RWPE2 (cell line): Measurements from ENCODE around the gene ZC3HAV1L.

ENCODE experiments used
- ATAC-seq: fragments of 200-7000 bp; cut with Tn5 transposase; 3 replicates; pipeline ENCODE4 v1.9.1; 2021; ENCODE audit warnings: low read depth
- DNase-seq: peaks from one replicate; pipeline ENCODE4 v3.0.0-alpha.2; 2020; ENCODE audit warnings: low spot score
- H3K27ac ChIP-seq: fragments of 450-650 bp; 2 replicates; pipeline ENCODE4 v1.5.1; 2017; ENCODE audit warnings: mild to moderate bottlenecking; ENCODE audit not compliant: poor library complexity, severe bottlenecking
- H3K27me3 ChIP-seq: fragments of 250-450 bp; sonication (Bioruptor Pico); 2 replicates; pipeline ENCODE4 v1.5.1; 2021; ENCODE audit warnings: mild to moderate bottlenecking, moderate library complexity; ENCODE audit not compliant: insufficient read depth, poor library complexity, severe bottlenecking
- H3K36me3 ChIP-seq: fragments of 250-450 bp; sonication (Bioruptor Pico); 2 replicates; pipeline ENCODE4 v1.5.1; 2020; ENCODE audit warnings: low read depth, mild to moderate bottlenecking, moderate library complexity
- H3K4me1 ChIP-seq: fragments of 250-450 bp; sonication (Bioruptor Pico); 2 replicates; pipeline ENCODE4 v1.5.1; 2021; ENCODE audit warnings: mild to moderate bottlenecking, moderate library complexity; ENCODE audit not compliant: insufficient read depth, poor library complexity, severe bottlenecking
- H3K4me3 ChIP-seq: fragments of 250-450 bp; sonication (Bioruptor Pico); 2 replicates; pipeline ENCODE4 v1.5.1; 2021; ENCODE audit warnings: mild to moderate bottlenecking, moderate library complexity; ENCODE audit not compliant: severe bottlenecking
- H3K9me3 ChIP-seq: fragments of 250-450 bp; sonication (Bioruptor Pico); 2 replicates; pipeline ENCODE4 v1.5.1; 2021; ENCODE audit warnings: mild to moderate bottlenecking, moderate library complexity; ENCODE audit not compliant: severe bottlenecking
- TF ChIP-seq, protein P1 (sequence below): fragments of 450-650 bp; IDR thresholded peaks from one replicate; pipeline ENCODE4 v1.5.1; 2017; ENCODE audit warnings: mild to moderate bottlenecking, moderate library complexity; ENCODE audit not compliant: poor library complexity, severe bottlenecking

The ZC3HAV1L gene

GRCh38 chr7:139072796-139073195 lies 37.0 kb upstream of the ZC3HAV1L start:
- peaks cover 90% of the 10 kb centered on the region for H3K36me3 ChIP-seq
- no peaks in the 10 kb centered on the region for H3K27me3 ChIP-seq
- TF ChIP-seq, protein P1, sequence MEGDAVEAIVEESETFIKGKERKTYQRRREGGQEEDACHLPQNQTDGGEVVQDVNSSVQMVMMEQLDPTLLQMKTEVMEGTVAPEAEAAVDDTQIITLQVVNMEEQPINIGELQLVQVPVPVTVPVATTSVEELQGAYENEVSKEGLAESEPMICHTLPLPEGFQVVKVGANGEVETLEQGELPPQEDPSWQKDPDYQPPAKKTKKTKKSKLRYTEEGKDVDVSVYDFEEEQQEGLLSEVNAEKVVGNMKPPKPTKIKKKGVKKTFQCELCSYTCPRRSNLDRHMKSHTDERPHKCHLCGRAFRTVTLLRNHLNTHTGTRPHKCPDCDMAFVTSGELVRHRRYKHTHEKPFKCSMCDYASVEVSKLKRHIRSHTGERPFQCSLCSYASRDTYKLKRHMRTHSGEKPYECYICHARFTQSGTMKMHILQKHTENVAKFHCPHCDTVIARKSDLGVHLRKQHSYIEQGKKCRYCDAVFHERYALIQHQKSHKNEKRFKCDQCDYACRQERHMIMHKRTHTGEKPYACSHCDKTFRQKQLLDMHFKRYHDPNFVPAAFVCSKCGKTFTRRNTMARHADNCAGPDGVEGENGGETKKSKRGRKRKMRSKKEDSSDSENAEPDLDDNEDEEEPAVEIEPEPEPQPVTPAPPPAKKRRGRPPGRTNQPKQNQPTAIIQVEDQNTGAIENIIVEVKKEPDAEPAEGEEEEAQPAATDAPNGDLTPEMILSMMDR = no peak
- DNase-seq = no peak
- H3K27ac ChIP-seq = no peak overlapping the region
- no peak overlapping the region for H3K4me3 ChIP-seq
- H3K4me1 ChIP-seq = no peaks in the 10 kb centered on the region
- no peak for ATAC-seq
- no peaks in the 10 kb centered on the region for H3K9me3 ChIP-seq

GRCh38 chr7:139071680-139072079 lies 35.8 kb upstream of the ZC3HAV1L start:
- Histone ChIP-seq H3K27ac (no peak overlapping the region), H3K36me3 (peaks cover 90% of the 10 kb centered on the region)

DNA sequence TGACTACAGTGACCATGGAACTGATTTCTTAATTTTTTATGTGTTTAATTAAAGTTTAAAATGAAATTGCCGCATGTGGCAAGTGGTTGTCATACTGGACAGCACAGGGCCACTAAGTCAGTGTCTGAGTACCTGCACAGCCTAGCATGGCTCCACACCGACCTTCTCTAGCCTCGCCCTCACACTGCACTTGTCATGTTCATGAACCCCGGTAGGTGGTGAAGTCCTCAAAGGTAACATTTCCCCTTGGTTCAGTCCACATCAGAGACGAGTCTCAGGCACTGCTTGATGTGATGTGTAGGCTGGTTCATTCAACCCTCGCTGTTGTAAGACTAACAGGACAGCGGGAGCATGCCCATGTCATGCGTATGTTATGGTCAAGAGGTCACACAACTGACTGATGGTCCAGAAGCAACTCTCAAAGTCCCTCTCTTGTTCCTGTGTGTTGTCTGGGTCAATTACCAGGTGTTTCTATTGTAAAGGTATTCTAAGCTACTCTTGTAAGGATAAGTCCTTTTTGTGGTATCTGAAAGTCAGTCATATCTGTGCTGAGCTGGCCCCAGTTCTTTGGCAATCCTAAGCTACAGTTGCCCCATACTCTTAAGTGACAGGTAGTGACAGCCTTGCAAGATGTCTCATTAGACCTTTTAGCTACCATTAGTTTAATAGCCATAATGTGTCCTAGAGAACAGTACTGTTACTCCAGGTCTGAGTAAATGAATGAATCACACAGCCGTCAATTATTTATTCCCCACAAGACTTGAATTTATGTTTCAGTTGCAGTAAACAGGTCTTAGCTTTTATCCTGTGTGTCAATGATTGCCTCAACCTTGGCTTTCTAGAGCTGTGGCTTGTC lies 32.9 kb upstream of the ZC3HAV1L start:
- TF ChIP-seq, protein P1 = no peak
- ATAC-seq (no peak), DNase-seq (no peak)
- peaks cover 90% of the 10 kb centered on the region for H3K36me3 ChIP-seq
- H3K9me3 ChIP-seq = no peaks in the 10 kb centered on the region
- no peaks in the 10 kb centered on the region for H3K4me1 ChIP-seq
- no peak overlapping the region for H3K27ac ChIP-seq
- no peak overlapping the region for H3K4me3 ChIP-seq
- no peaks in the 10 kb centered on the region for H3K27me3 ChIP-seq

More at GRCh38 chr7:139071680-139072079, 35.8 kb upstream of the ZC3HAV1L start:
- no peaks in the 10 kb centered on the region for H3K27me3 ChIP-seq
- no peak overlapping the region for H3K4me3 ChIP-seq
- DNase-seq = no peak
- no peaks in the 10 kb centered on the region for H3K4me1 ChIP-seq
- TF ChIP-seq, protein P1 = no peak
- H3K9me3 ChIP-seq = no peaks in the 10 kb centered on the region
- ATAC-seq = no peak

GRCh38 chr7:139066315-139066714 lies 30.5 kb upstream of the ZC3HAV1L start:
- no peaks in the 10 kb centered on the region for H3K27me3 ChIP-seq
- H3K36me3 ChIP-seq = peaks cover 87% of the 10 kb centered on the region
- H3K4me3 ChIP-seq = no peak overlapping the region
- no peak for ATAC-seq
- no peak overlapping the region for H3K27ac ChIP-seq
- no peaks in the 10 kb centered on the region for H3K4me1 ChIP-seq
- DNase-seq = no peak
- TF ChIP-seq, protein P1 = no peak
- H3K9me3 ChIP-seq = no peaks in the 10 kb centered on the region

DNA sequence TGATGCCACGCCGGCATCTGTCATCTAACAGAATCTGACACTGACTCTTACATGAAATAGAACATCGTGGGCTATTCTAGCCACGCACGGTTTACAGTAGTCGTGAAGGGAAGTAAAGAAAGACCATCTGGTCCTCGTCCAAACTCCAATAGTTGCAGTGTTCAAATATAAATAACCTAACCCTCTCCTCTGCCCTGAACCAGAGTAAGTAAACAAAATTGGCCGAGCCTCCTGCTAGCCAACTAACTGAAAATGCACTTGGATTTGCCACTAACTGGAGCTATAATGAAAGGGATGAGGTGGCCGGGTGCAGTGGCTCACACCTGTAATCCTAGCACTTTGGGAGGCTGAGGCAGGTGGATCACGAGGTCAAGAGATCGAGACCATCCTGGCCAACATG lies 29.5 kb upstream of the ZC3HAV1L start:
- H3K4me3 ChIP-seq = no peak overlapping the region
- DNase-seq (no peak), ATAC-seq (no peak)
- H3K4me1 ChIP-seq = no peaks in the 10 kb centered on the region
- TF ChIP-seq, protein P1 = no peak
- H3K36me3 ChIP-seq = peaks cover 90% of the 10 kb centered on the region
- H3K27ac ChIP-seq = no peak overlapping the region
- no peaks in the 10 kb centered on the region for H3K27me3 ChIP-seq
- H3K9me3 ChIP-seq = no peaks in the 10 kb centered on the region
